ENCODE data around the gene SAPCD2.

Gene SAPCD2

DNA sequence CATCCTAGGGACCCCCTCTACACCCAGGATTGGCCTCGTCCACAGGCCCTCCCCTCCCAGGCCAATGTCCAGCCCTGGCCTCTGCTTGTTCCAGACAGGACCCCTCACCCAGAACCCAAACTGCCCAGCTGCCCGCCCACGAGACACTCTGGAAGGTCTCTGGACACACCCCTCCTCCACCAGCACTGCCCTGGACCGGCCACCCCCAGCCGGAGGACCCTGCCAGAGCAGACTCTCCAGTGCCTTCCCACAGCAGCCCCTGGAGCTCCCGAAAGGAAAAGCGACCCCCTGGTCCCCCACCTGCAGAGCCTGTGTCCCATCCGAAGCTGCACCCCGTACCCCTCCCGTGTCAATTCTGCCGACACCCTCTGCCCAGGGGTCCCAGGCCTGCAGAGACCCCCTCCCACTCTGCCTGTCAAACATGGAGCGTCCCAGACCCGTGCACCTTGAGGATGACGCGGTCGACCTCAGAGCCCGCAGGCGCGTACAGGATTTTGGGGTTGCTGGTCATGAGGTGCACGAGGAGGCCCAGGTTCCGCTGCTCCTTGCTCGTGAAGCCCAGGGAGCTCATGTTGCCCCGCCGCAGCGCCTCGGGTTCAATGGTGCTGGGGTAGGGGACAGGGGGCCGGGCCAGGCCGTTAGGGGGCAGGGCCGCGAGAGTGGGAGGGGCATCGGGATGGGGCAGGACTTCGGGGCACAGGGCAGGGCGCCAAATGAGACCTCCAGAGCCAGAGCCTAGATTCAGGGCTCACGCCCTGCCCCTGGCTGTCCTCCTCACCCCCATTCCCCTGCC lies 50.3 kb downstream of the SAPCD2 start:
- TF ChIP-seq, protein P1, sequence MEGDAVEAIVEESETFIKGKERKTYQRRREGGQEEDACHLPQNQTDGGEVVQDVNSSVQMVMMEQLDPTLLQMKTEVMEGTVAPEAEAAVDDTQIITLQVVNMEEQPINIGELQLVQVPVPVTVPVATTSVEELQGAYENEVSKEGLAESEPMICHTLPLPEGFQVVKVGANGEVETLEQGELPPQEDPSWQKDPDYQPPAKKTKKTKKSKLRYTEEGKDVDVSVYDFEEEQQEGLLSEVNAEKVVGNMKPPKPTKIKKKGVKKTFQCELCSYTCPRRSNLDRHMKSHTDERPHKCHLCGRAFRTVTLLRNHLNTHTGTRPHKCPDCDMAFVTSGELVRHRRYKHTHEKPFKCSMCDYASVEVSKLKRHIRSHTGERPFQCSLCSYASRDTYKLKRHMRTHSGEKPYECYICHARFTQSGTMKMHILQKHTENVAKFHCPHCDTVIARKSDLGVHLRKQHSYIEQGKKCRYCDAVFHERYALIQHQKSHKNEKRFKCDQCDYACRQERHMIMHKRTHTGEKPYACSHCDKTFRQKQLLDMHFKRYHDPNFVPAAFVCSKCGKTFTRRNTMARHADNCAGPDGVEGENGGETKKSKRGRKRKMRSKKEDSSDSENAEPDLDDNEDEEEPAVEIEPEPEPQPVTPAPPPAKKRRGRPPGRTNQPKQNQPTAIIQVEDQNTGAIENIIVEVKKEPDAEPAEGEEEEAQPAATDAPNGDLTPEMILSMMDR (IDR thresholded peaks at IDR 0.05) = no peak
- Mint-ChIP-seq H3K36me3 (ENCODE audit: low read depth) (peaks cover 6% of the 10 kb centered on the region), H3K27me3 (ENCODE audit: low read depth, poor library complexity) (no peaks in the 10 kb centered on the region), H3K27ac (peak overlapping the region; percentile 74), H3K9me3 (no peaks in the 10 kb centered on the region), H3K4me3 (no peak overlapping the region), H3K4me1 (peaks cover 15% of the 10 kb centered on the region)
- no peak for DNase-seq

DNA sequence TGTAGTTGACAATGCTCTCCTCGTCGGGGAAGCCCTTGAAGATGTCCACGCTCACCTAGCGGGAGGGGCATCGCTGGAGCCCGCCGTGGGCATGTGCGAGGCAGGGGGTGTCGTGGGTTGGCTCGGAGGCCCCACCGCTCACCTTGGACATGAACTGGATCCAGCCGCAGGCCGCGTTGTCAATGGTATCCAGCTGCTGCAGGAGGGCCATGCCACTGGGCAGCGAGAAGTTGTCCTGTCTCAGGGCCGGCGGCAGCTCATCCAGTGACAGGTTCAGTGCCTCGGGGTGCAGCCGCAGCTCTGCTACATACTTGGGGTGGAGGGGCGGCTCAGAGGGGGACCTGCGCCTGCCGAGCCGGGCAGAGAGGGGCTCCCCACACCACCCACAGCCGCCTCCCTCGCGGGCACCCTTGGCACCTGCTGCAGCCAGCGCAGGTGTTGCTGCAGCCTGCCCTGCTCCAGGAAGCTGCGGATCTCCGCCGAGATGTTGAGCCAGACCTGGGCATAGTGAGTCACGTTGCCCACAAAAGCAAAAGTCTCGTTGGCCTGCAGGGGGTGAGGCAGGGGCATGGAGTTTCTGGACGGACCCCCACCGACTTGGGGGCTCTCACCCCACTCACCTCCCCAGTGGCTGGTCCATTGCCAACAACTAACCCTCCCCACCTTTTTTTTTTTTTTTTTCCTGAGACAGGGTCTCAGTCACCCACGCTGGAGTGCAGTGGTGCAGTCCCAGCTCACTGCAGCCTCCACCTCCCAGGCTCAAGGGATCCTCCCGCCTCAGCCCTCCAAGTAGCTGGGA lies 51.4 kb downstream of the SAPCD2 start:
- no peak for DNase-seq
- H3K9me3 Mint-ChIP-seq = no peaks in the 10 kb centered on the region

DNA sequence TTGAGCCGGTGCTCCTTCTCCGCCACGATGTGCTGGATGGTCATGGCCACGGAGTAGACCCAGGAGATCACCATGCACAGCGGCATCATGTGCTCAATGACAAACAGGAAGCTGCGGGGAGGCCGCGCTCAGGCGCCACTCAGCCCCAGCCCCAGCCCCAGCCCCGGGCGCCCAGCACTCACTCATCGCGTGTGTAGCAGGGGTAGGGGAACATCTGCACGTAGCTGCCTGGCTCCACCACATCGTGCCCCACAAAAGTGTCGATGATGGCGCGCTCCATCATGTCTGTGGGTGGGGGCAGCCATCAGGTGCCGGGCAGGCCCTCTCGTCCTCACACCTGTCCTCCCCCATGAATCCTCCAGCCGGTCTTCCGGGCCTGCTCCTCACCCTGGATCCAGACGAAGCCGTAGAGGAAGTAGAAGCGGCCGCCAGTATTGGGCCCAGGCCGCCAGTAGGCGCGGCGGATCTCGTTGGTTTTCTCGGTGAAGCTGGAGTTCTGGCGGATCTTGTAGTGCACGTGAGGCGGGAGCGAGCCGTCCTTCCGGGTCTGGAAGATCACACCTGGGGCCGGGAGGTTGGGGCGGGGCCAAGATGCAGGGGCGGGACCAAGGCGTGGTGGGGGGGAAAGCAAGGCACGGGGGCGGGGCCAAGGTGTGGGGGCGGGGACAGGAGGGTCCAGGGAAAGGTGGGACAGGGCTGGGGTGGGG lies 52.4 kb downstream of the SAPCD2 start:
- no peak for DNase-seq
- Mint-ChIP-seq H3K4me1 (peaks cover 7% of the 10 kb centered on the region), H3K4me3 (no peak overlapping the region), H3K36me3 (ENCODE audit: low read depth) (peaks cover 6% of the 10 kb centered on the region), H3K9me3 (no peaks in the 10 kb centered on the region), H3K27me3 (ENCODE audit: low read depth, poor library complexity) (no peaks in the 10 kb centered on the region), H3K27ac (no peak overlapping the region)
- TF ChIP-seq, protein P1 (IDR thresholded peaks at IDR 0.05) = no peak

More for the DNA sequence above, 51.4 kb downstream of the SAPCD2 start:
- TF ChIP-seq, protein P1 (IDR thresholded peaks at IDR 0.05) = no peak
- no peaks in the 10 kb centered on the region for H3K27me3 Mint-ChIP-seq (ENCODE audit: low read depth, poor library complexity)
- peaks cover 15% of the 10 kb centered on the region for H3K4me1 Mint-ChIP-seq
- peaks cover 6% of the 10 kb centered on the region for H3K36me3 Mint-ChIP-seq (ENCODE audit: low read depth)
- no peak overlapping the region for H3K4me3 Mint-ChIP-seq
- H3K27ac Mint-ChIP-seq = no peak overlapping the region

DNA sequence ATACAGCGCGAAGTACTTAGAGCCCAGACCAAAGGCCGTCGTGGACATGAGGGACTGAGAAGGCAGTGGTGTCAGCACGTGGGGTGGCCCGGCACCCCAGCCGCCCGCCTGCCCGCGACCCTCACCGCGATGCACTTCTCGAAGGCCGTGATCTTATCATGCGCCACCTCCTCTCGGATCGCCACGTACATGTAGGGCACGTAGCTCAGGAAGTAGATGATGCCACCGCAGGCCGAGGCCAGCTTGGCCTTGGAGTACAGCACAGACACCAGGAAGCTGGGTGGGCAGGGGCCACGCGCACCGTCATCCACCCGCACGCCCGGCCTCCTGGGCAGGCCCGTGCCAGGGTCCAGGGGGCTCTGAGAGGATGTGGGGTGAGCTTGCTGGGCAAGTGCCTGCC lies 53.3 kb downstream of the SAPCD2 start:
- no peak for DNase-seq
- H3K4me1 Mint-ChIP-seq = peaks cover 2% of the 10 kb centered on the region
- H3K4me3 Mint-ChIP-seq = no peak overlapping the region
- H3K27ac Mint-ChIP-seq = no peak overlapping the region
- no peaks in the 10 kb centered on the region for H3K9me3 Mint-ChIP-seq
- no peaks in the 10 kb centered on the region for H3K27me3 Mint-ChIP-seq (ENCODE audit: low read depth, poor library complexity)
- H3K36me3 Mint-ChIP-seq (ENCODE audit: low read depth) = peaks cover 6% of the 10 kb centered on the region
- TF ChIP-seq, protein P1 (IDR thresholded peaks at IDR 0.05) = no peak

DNA sequence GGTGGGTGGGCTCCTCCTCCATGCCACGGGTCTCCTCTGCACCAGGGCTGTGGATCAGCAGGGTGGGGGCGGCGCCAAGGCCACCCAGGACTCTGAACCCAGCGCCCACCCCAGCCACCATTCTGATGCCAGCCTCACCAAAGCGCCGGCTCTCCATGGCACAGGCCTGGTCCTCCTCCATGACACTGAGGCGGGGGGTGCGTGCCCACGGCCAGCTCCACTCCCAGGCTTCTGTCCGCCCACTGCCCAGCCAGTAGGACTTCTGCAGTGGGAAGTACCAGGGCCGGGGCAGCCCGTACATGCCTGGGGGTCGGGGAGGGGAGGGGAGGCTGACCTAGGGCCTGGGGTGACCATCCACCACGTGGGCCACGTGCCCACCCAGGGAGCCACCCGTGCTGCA lies 53.9 kb downstream of the SAPCD2 start:
- TF ChIP-seq, protein P1 (IDR thresholded peaks at IDR 0.05) = no peak
- no peak for DNase-seq
- Mint-ChIP-seq H3K4me3 (no peak overlapping the region), H3K27ac (no peak overlapping the region), H3K36me3 (ENCODE audit: low read depth) (peaks cover 9% of the 10 kb centered on the region), H3K27me3 (ENCODE audit: low read depth, poor library complexity) (no peaks in the 10 kb centered on the region), H3K4me1 (no peaks in the 10 kb centered on the region), H3K9me3 (no peaks in the 10 kb centered on the region)
